PC-9 (cell line): ENCODE results near the gene SLC25A11. TPM values are rescaled to one million over a fixed set of nuclear protein-coding genes. Genes with fewer than 3 reads are reported as not detected.

ENCODE experiments used
- BruUV-seq: library from RNA; stranded (reverse); fragments of 400-500 nt; replicated peaks from 2 replicates; lab custom pipeline; 2021; lab: Mats Ljungman, UMichigan
- CTCF ChIA-PET: fragments of 300-600 bp; sonication (Branson Sonifier 250); formaldehyde crosslinking; loops from one replicate; lab custom pipeline; 2022; ENCODE audit warnings: antibody characterized with exemption; lab: Charles Lee
- POLR2A ChIA-PET: fragments of 300-600 bp; sonication (Branson Sonifier 250); formaldehyde crosslinking; loops from one replicate; lab custom pipeline; 2022; ENCODE audit warnings: antibody characterized with exemption; ENCODE audit not compliant: unreplicated experiment; lab: Charles Lee
- DNase-seq, 2 experiments: peaks; one replicate each; pipeline versions ENCODE4 v3.0.0 to v3.0.0-alpha.2; 2015 to 2022; ENCODE audit warnings: mixed read lengths in 1 of 2
- H2AFZ ChIP-seq: fragments of 200-600 bp; sonication (generic); 2 replicates; pipeline ENCODE4 v1.8.1; 2017; ENCODE audit warnings: antibody characterized with exemption
- H3F3A ChIP-seq: fragments of 200-600 bp; sonication (generic); 2 replicates; pipeline ENCODE4 v1.8.1; 2017; ENCODE audit warnings: antibody characterized with exemption, mild to moderate bottlenecking, low read depth; ENCODE audit not compliant: insufficient read depth
- H3K27ac ChIP-seq: fragments of 200-600 bp; sonication (generic); 2 replicates; pipeline ENCODE4 v1.6.1; 2016; ENCODE audit warnings: mixed run types
- H3K27me3 ChIP-seq: fragments of 200-600 bp; sonication (generic); 2 replicates; pipeline ENCODE4 v1.6.1; 2016; ENCODE audit warnings: low read depth, mixed run types; ENCODE audit not compliant: insufficient read depth
- H3K36me3 ChIP-seq: fragments of 200-600 bp; sonication (generic); 2 replicates; pipeline ENCODE4 v1.6.1; 2016; ENCODE audit warnings: low read depth, mixed run types
- H3K4me1 ChIP-seq: fragments of 200-600 bp; sonication (generic); replicated peaks from 2 replicates; pipeline ENCODE4 v1.6.1; 2016; ENCODE audit warnings: mixed run types; ENCODE audit not compliant: insufficient read depth
- H3K4me2 ChIP-seq: fragments of 200-600 bp; sonication (generic); 2 replicates; pipeline ENCODE4 v1.6.1; 2017; ENCODE audit warnings: mixed run types
- H3K4me3 ChIP-seq: fragments of 200-600 bp; sonication (generic); 2 replicates; pipeline ENCODE4 v1.6.1; 2016; ENCODE audit warnings: mixed run types
- H3K79me2 ChIP-seq: fragments of 200-600 bp; sonication (generic); 2 replicates; pipeline ENCODE4 v1.6.1; 2017; ENCODE audit warnings: low read depth, mixed run types
- H3K9me2 ChIP-seq: fragments of 200-600 bp; sonication (generic); 2 replicates; pipeline ENCODE4 v1.8.1; 2017; ENCODE audit warnings: mild to moderate bottlenecking; ENCODE audit not compliant: insufficient read depth
- H3K9me3 ChIP-seq: fragments of 200-600 bp; sonication (generic); 2 replicates; pipeline ENCODE4 v1.8.1; 2016; ENCODE audit warnings: low read depth; ENCODE audit not compliant: insufficient read depth
- H4K20me1 ChIP-seq: fragments of 200-600 bp; sonication (generic); 2 replicates; pipeline ENCODE4 v1.8.1; 2017; ENCODE audit not compliant: insufficient read depth
- CTCF ChIP-seq: fragments of 200-600 bp; sonication (generic); conservative IDR thresholded peaks from 2 replicates; pipeline ENCODE4 v1.6.1; 2017; ENCODE audit warnings: mixed run types, antibody characterized with exemption, mild to moderate bottlenecking, moderate library complexity
- EZH2 ChIP-seq: fragments of 200-600 bp; sonication (generic); IDR thresholded peaks from 2 replicates; pipeline ENCODE4 v1.8.0; 2017; ENCODE audit warnings: antibody characterized with exemption, low read depth
- intact Hi-C: fragments of 100-400 bp; cut with micrococcal nuclease; formaldehyde crosslinking; loops from one replicate; pipeline ENCODE4 v1.10.0; 2022; ENCODE audit not compliant: unreplicated experiment
- total RNA-seq: library from RNA; stranded (reverse); gene quantifications from 2 replicates; pipeline ENCODE4 v1.2.3, GENCODE V29; 2021

Gene SLC25A11
- total RNA-seq, 1 experiment from 2014 or later, result 56.2 TPM

- Histone ChIP-seq H4K20me1 (no peaks in the 10 kb centered on the region), H3K27me3 (no peaks in the 10 kb centered on the region), H3K4me1 (peaks cover 13% of the 10 kb centered on the region), H3K27ac (no peak overlapping the region), H3K79me2 (no peaks in the 10 kb centered on the region), H3K36me3 (no peaks in the 10 kb centered on the region), H3K9me2 (no peaks in the 10 kb centered on the region), H3K9me3 (no peaks in the 10 kb centered on the region), H3K4me2 (no peak overlapping the region), H2AFZ (no peak overlapping the region), H3K4me3 (no peak overlapping the region), H3F3A (peaks cover 31% of the 10 kb centered on the region; the same call in 1 of the 2 replicates)
- POLR2A ChIA-PET, result no interaction called here
- CTCF ChIA-PET, result no interaction called here
- DNase-seq, result no peak
- intact Hi-C loops, result loop anchor here (5.0 to 10.0 kb wide), 2 partner anchors 334 to 476 kb away; no protein-coding TSS in a partner anchor
- no TSS peak for BruUV-seq
- TF ChIP-seq EZH2, result no peak
- no peak for TF ChIP-seq CTCF
These were observed 38.7 kb downstream of the SLC25A11 start for GRCh38 chr17:4901108-4901647.

DNA sequence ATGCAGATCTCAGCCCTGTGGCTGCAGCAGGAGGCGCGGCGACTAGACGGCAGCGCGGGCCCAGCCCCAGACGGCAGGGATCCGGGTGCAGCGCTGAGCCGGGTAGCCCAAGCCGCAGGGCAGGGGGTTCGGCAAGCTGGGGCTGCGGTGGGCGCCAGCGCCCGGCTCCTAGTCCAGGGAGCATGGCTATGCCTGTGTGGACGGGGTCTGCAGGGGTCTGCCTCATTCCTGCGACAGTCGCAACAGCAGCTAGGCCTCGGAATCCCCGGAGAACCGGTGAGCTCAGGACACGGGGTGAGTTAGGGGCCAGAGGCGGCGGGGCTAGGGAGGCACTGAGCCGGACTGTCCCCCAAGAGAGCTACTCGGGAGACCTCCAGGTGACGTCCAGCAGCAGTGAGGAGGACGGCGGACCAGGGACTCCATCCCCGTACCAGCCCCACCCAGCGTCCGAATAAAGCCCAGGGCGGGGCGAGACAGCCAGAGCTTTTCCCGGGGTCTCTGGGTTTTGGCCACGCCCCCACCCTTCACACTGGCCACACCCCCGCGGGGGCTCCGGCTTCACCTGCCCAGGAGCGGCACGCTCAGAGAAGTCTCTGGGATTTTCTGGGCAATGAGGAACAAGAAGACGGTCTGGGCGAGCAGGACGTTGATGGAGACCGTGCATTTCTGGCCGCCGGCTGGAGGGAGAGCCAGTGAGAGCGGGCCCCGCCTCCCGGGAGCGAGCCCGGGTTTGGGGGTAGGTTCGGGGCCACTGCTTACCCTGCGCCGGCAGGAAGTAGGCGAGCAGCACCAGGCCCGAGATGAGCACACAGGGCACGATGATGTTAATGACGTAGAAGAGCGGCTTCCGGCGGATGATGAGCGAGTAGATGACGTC lies 39.4 kb downstream of the SLC25A11 start:
- Histone ChIP-seq H3K4me3 (no peak overlapping the region), H3F3A (peaks cover 31% of the 10 kb centered on the region; the same call in 1 of the 2 replicates), H3K9me3 (no peaks in the 10 kb centered on the region), H4K20me1 (no peaks in the 10 kb centered on the region), H2AFZ (no peak overlapping the region), H3K4me1 (peaks cover 13% of the 10 kb centered on the region), H3K27me3 (no peaks in the 10 kb centered on the region), H3K27ac (no peak overlapping the region), H3K9me2 (no peaks in the 10 kb centered on the region), H3K36me3 (no peaks in the 10 kb centered on the region), H3K4me2 (no peak overlapping the region), H3K79me2 (no peaks in the 10 kb centered on the region)
- no peak for DNase-seq
- POLR2A ChIA-PET, result no interaction called here
- BruUV-seq, result no TSS peak
- CTCF ChIA-PET, result no interaction called here
- TF ChIP-seq EZH2, result no peak
- no peak for TF ChIP-seq CTCF
- intact Hi-C loops, result loop anchor here (5.0 to 10.0 kb wide), 2 partner anchors 333 to 476 kb away; no protein-coding TSS in a partner anchor

- no peaks in the 10 kb centered on the region for H3K79me2 ChIP-seq
- no peak within 1 kb of the TSS; the same call in 1 of the 2 replicates for H3K27ac ChIP-seq
- BruUV-seq, result no TSS peak
- H3K4me1 ChIP-seq, result peaks cover 13% of the 10 kb centered on the region
- POLR2A ChIA-PET, result no interaction called here
- H2AFZ ChIP-seq, result no peak within 1 kb of the TSS
- no peaks in the 10 kb centered on the region for H3K36me3 ChIP-seq
- H4K20me1 ChIP-seq, result no peaks in the 10 kb centered on the region
- TF ChIP-seq EZH2, result no peak
- TF ChIP-seq CTCF, result no peak
- H3F3A ChIP-seq, result peaks cover 31% of the 10 kb centered on the region; the same call in 1 of the 2 replicates
- no peak within 1 kb of the TSS for H3K4me2 ChIP-seq
- CTCF ChIA-PET, result interaction anchor here (0.6 kb wide), 1 partner anchor 301 kb away, joined by 4 read pairs; no protein-coding TSS in a partner anchor
- H3K27me3 ChIP-seq, result no peaks in the 10 kb centered on the region
- peak in 1 of 2 experiments; percentile 44 for DNase-seq
- no peak within 1 kb of the TSS for H3K4me3 ChIP-seq
- H3K9me3 ChIP-seq, result no peaks in the 10 kb centered on the region
- no peaks in the 10 kb centered on the region for H3K9me2 ChIP-seq
- intact Hi-C loops, result loop anchor here (5.0 to 10.0 kb wide), 2 partner anchors 332 to 475 kb away; no protein-coding TSS in a partner anchor
These were observed 40.3 kb downstream of the SLC25A11 start, which contains the start of gene C17orf107 for GRCh38 chr17:4899341-4900230. C17orf107 (plus strand) TSS chr17:4899536; CDS start chr17:4899763, 227 bp downstream.
